NCI-H82 (cell line): ENCODE measurements around the gene EP300.
"Not testable (repeated sequence)": the region's sequence is repeated elsewhere in the genome, so short reads cannot be mapped to it uniquely, and the experiment has no call there.

Experiments used
- DNase-seq: peaks from one replicate; lab custom pipeline; 2025; lab: John Stamatoyannopoulos, UW

Gene EP300

GRCh38 chr22:41085842-41086241 is 6.5 kb upstream of the EP300 start:
- DNase-seq, result no peak

GRCh38 chr22:41091132-41092022 is 1.0 kb upstream of the EP300 start:
- DNase-seq, result peak; percentile 99

GRCh38 chr22:41092847-41093411 is 537 bp downstream of the EP300 start:
- peak; percentile 34 for DNase-seq

DNA sequence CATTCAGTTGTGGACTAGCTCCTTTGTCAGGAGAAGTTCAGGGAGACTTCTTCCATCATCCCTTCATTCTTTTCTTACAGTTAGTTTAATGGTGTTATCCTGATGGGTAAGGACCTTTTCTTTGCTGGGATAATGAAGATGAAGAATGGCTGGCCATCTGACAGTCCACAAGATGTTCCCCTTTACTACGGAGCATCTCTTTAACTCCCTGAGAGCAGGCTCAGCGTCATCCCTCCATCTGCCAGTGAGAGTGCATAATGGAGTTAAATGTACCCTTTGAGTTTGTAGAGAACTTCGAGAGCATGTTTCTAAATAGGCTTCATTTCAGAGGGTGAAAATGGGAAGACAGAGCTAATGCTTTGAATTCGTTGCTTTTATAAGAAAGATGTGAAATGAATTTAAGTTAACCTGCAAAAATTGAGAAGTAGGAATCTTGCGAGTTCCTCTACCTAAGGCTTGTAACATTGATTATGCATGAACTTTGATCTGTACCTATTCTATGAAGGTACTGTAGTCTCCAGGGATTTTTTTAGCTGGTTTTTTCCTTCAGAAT is 1.7 kb downstream of the EP300 start:
- DNase-seq, result peak; percentile 84

DNA sequence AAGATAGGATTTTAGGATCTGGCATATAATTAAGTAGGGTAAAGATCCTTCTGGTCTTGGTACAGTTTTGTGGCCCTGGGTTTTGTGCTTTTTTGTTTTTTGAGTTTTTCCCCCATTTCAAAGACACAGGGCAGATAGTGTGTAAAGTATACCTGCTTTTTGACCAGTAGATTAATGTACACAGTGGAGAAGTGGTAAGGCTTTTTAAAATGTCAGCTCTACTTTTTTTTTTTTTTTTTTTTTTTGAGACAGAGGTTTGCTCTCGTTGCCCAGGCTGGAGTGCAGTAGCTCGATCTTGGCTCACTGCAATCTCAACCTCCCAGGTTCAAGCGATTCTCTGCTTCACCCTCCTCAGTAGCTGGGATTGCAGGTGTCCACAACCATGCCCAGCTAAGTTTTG is 4.0 kb downstream of the EP300 start:
- DNase-seq, result no peak

- no peak for DNase-seq
Observed at GRCh38 chr22:41096841-41097240, 4.4 kb downstream of the EP300 start.

DNA sequence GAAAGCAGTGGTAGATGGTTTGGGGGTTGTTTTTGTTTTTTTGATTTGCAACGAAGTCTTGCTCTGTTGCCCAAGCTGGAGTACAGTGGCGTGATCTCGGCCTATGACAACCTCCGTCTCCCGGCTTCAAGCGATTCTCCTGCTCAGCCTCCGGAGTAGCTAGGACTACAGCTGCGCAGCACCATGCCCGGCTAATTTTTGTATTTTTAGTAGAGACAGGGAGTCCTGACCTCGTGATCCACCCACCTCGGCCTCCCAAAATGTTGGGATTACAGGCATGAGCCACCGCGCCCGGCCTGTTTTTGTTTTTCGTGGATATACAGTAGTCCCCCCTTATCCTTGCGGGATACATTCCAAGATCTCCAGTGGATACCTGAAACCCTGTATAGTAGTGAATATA is 6.6 kb downstream of the EP300 start:
- DNase-seq, result no peak

DNA sequence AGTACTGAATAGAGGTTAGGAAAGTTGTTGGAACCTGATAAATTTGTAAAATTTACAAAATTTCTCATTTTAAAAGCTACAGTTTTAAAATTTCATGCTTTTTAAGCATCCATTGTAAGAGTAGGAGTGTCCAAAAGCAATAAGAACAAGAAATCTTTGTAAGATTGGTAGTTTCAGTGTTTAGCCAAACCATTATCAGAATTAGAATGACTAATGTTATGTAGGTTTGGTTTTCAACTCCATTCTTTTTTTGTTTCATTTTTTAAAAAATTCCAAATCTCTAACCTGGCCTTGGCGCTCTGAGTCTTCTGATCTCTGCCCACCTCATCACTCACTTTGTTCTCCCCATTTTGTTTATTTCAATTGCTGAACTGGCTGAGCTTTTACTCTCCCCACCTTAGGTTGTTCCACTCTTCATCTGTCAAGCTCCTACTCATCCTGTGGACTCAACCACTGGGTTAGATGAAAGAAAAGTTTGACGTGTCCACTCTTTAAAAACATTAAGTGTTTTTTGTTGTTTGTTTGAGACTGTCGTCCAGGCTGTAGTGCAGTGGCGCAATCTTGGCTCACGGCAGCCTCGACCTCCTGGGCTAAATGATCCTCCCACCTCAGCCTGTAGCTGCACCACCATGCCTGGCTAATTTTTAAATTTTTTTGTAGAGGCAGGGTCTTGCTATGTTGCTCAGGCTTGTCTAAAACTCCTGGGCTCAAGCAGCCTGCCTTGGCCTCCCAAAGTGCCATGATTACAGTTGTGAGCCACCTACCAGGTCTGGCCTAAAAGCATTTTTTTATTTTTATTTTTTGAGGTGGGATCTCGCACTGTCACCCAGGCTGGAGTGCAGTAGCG is 14.0 kb downstream of the EP300 start:
- DNase-seq, result no peak

GRCh38 chr22:41106969-41107325 is 14.6 kb downstream of the EP300 start:
- DNase-seq, result peak; percentile 3

DNA sequence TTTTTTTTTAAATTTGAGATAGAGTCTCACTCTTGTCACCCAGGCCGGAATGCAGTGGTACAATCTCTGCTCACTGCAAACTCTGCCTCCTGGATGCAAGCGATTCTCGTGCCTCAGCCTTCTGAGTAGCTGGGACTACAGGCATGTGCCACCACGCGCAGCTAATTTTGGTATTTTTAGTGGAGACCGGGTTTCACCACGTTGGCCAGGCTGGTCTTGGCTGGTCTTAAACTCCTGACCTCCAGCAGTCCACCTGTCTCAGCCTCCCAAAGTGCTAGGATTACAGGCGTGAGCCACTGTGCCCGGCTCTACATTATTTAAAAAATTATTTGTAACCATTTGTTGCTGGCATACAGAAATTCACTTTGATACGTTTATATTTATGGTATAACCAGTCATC is 18.6 kb downstream of the EP300 start:
- DNase-seq, result no peak

DNA sequence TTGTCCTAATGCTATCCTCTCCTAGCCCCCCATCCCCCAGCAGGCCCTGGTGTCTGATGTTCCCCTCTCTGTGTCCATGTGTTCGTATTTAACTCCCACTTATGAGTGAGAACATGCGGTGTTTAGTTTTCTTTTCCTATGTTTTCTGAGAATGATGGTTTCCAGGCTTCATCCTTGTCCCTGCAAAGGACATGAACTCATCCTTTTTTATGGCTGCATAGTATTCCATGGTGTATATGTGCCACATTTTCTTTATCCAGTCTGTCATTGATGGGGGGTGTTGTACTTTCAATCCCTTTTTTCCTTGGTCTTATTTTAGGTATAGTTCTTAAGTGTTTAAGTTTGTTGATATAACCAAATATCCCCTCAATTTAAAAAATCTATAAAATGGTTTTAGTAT is 23.9 kb downstream of the EP300 start:
- DNase-seq, result no peak

DNA sequence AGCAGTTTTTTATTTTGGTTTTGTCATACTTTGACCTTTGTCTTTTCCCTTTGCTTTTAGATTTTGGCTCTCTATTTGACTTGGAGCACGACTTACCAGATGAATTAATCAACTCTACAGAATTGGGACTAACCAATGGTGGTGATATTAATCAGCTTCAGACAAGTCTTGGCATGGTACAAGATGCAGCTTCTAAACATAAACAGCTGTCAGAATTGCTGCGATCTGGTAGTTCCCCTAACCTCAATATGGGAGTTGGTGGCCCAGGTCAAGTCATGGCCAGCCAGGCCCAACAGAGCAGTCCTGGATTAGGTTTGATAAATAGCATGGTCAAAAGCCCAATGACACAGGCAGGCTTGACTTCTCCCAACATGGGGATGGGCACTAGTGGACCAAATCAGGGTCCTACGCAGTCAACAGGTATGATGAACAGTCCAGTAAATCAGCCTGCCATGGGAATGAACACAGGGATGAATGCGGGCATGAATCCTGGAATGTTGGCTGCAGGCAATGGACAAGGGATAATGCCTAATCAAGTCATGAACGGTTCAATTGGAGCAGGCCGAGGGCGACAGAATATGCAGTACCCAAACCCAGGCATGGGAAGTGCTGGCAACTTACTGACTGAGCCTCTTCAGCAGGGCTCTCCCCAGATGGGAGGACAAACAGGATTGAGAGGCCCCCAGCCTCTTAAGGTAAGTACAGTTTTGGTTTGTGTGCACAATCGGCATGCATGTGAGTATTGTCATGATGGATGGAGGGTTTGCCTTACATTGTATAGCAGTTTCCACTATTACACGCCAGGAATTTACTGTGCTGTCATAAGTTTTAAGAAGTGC is 25.0 kb downstream of the EP300 start:
- no peak for DNase-seq

DNA sequence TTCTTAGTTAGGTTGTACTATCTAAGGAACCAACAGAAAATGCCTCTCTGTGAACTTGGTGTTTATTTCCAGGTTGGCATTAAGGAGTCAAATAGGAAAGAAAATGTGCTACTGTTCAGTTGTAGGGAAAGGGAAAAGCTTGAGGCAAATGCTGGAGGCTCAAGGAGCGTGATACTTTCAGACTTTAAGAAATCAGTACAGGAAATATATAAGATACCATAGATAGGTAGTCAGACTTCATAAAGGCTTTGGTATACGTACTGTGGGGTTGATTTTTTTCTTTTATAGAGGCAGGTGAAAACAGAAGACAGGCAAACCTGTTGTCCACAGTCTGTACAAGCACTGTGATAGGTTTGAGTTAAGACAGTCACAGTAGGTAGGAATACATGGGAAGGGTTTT is 30.8 kb downstream of the EP300 start:
- DNase-seq, result no peak

DNA sequence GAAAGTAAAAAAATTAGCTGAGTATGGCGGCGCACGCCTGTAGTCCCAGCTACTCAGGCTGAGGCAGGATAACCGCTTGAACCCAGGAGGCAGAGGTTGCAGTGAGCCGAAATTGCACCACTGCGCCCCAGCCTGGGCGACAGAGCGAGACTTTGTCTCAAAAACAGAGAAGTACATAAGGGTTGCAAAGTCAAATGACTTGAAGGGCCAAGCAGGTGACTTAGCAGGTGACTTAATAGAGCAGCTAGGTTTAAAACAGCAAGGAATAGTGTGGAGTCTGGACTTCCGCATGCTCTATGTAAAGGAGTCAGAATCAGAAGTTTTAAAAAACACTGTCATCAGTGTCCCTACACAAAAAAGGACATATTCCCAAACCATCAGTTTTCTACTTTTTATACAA is 31.7 kb downstream of the EP300 start:
- no peak for DNase-seq

- no peak for DNase-seq
Observed at GRCh38 chr22:41127451-41127850, 35.1 kb downstream of the EP300 start.

GRCh38 chr22:41128606-41129005 is 36.2 kb downstream of the EP300 start:
- no peak for DNase-seq

DNA sequence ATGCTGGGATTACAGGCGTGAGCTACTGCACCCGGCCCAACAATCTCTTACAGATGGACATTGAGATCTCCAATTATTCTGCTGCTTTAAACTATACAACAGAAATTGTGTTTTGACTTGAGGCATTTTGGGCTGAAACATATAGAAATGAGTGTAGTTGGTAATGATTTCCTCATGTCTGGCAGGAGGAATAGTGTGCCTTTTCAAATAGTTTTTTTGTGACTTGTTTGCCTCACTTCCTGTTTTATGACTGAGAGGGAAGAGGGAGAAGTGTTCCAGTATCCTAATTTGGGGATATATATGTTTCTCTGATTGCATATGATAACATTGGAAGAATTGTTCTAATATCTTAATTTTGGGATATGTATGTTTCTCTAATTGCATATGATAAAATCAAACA is 40.2 kb downstream of the EP300 start:
- no peak for DNase-seq

DNA sequence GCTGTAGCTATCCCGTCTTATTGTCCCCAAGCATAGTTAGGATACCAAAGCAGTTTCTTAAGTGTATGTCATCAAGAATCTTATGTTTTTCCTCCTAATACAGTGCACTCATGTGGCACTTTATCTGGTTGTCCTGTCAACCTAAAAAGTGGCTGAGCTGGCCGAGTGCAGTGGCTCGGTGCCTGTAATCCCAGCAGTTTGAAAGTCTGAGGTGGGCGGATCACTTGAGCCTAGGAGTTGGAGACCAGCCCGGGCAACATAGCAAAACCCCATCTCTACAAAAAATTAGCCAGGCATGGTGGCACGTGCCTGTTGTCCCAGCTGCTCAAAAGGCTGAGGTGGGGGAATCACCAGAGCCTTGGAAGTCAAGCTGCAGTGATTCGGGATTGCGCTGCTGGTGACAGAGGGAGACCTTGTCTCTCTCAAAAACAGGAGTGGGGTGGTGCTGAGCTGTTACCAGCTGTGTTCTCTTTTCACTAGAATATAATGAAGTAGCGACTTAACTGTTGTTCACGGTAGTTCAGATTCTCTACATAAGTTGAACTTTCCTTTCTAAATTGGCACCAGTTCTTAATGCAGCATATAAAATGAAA is 48.1 kb downstream of the EP300 start:
- DNase-seq, result no peak

DNA sequence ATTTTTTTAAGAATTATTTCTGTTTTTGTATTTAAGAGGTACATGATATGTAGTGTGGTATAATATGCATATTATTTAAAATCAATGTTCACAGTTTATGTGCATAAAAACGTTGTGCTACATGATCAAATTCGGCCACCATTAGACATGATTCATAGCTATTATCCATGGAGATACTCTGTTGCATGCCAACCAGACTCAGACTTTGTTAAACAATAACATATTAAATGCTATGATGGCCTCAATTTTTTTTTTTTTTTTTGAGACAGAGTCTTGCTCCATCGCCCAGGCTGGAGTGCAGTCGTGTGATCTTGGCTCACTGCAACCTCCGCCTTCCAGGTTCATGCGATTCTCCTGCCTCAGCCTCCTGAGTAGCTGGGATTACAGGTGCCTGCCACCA is 53.5 kb downstream of the EP300 start:
- DNase-seq, result not testable (repeated sequence)

GRCh38 chr22:41146573-41146972 is 54.2 kb downstream of the EP300 start:
- no peak for DNase-seq

DNA sequence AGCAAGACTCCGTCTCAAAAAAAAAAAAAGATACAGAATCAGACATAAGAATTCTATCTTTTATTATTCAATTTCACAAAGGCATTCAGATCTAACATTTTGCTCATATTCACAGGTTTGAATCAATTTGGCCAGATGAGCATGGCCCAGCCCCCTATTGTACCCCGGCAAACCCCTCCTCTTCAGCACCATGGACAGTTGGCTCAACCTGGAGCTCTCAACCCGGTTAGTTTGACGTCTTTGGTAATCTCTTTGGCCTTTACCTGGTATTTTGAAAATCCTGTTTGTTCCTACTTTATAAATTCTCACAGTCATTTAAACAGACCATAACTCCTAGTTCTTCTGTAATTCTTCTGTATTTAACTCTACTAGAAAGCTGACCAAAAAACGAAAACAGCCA is 55.3 kb downstream of the EP300 start:
- no peak for DNase-seq
